ENCODE results near the gene SYNM.

DNA sequence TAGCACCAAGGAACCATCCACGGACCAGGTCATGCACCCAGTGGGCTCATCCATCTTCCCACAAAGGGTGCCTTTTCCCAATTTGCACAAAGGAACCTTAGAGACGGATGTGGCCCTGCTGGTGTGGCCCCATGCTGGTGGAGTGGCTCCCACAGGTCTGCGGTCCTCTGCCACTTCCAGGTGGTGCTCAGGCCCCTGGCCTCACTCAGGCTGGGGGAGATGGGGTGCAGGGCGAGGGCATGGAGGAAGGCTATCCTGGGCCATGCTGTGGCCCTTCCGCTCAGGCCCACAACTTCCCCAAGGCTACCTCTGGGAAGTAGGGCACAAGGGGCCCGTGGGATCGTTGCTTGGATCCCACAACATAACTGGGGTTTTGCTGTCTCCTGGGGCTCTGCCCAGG lies 5.2 kb upstream of the SYNM start:
- TF ChIP-seq, protein P1, sequence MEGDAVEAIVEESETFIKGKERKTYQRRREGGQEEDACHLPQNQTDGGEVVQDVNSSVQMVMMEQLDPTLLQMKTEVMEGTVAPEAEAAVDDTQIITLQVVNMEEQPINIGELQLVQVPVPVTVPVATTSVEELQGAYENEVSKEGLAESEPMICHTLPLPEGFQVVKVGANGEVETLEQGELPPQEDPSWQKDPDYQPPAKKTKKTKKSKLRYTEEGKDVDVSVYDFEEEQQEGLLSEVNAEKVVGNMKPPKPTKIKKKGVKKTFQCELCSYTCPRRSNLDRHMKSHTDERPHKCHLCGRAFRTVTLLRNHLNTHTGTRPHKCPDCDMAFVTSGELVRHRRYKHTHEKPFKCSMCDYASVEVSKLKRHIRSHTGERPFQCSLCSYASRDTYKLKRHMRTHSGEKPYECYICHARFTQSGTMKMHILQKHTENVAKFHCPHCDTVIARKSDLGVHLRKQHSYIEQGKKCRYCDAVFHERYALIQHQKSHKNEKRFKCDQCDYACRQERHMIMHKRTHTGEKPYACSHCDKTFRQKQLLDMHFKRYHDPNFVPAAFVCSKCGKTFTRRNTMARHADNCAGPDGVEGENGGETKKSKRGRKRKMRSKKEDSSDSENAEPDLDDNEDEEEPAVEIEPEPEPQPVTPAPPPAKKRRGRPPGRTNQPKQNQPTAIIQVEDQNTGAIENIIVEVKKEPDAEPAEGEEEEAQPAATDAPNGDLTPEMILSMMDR (IDR thresholded peaks at IDR 0.05), result no peak
- no peak for TF ChIP-seq EZH2 (IDR thresholded peaks at IDR 0.05; ENCODE audit: borderline replicate concordance, insufficient read depth, low read depth, low read length, poor library complexity, severe bottlenecking)
